ENCODE results near the gene CALHM4.

The CALHM4 gene

DNA sequence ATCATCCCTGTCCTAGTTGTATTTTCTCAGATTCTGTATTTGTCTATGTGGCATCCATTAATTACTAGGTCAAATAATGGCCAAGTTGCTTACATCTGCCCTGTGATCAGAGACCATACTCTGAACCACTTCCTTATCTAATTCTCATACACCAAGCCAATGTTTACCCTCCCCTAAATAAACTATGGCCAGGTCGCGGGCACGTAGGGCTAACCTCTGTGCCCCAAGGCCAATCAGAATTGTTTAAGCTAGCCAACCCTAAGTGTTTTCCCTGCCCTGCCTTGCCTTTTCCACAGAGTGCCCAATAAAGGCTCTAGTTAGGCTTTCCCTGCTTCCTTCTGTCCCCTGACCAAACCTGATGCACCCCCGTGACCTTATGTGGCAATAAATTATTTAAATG is 2.8 kb upstream of the CALHM4 start:
- no peak overlapping the region for H3K9ac ChIP-seq (ENCODE audit: insufficient read length)
- no peak overlapping the region for H3K4me3 ChIP-seq
- no peak overlapping the region for H3K27ac ChIP-seq
- H3K36me3 ChIP-seq (ENCODE audit: insufficient read depth, low read length): no peaks in the 10 kb centered on the region
- no peak for TF ChIP-seq POLR2AphosphoS5 (IDR thresholded peaks at IDR 0.05; ENCODE audit: borderline replicate concordance, low read depth, low read length)
- no peak for TF ChIP-seq FOXP2 (optimal IDR thresholded peaks at IDR 0.05; ENCODE audit: control extremely low read depth, extremely low read length, insufficient read depth)
- TF ChIP-seq EZH2 (IDR thresholded peaks at IDR 0.05): no peak
- no peak for DNase-seq (ENCODE audit: low read depth, low spot score)
- H3K9me3 ChIP-seq (ENCODE audit: low read depth, low read length): no peaks in the 10 kb centered on the region

- Histone ChIP-seq H3K4me3 (no peak overlapping the region), H3K9me3 (ENCODE audit: low read depth, low read length) (no peaks in the 10 kb centered on the region), H3K36me3 (ENCODE audit: insufficient read depth, low read length) (no peaks in the 10 kb centered on the region), H3K9ac (ENCODE audit: insufficient read length) (no peak overlapping the region), H3K27ac (no peak overlapping the region)
- no peak for DNase-seq (ENCODE audit: low read depth, low spot score)
- TF ChIP-seq EZH2 (IDR thresholded peaks at IDR 0.05) (no peak), FOXP2 (optimal IDR thresholded peaks at IDR 0.05; ENCODE audit: control extremely low read depth, extremely low read length, insufficient read depth) (no peak), POLR2AphosphoS5 (IDR thresholded peaks at IDR 0.05; ENCODE audit: borderline replicate concordance, low read depth, low read length) (no peak)
Observed at GRCh38 chr6:116556065-116556464, 2.5 kb downstream of the CALHM4 start.

DNA sequence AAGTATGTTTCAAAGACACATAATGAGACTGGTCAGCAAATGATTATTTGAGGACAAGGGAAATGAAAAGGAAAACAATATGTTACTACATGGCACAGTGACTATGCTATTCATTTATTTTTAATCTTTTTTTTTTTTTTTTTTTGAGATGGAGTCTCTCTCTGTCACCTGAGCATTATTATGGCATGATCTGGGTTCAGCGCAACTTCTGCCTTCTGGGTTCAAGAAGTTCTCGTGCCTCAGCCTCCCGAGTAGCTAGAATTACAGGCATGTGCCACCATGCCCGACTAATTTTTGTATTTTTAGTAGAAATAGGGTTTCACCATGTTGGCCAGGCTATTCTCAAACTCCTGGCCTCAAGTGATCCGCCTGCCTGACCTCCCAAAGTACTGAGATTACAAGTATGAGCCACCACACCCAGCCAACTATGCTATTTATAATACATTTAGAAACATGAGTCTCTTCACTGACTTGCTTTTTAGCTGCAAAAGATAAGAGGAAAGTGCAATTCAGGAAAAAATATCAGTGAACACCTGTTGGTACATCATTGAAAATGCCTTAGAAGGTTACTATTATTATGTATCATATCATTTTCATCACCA is 3.4 kb downstream of the CALHM4 start:
- Histone ChIP-seq H3K4me3 (no peak overlapping the region), H3K27ac (no peak overlapping the region), H3K9me3 (ENCODE audit: low read depth, low read length) (no peaks in the 10 kb centered on the region), H3K9ac (ENCODE audit: insufficient read length) (no peak overlapping the region), H3K36me3 (ENCODE audit: insufficient read depth, low read length) (no peaks in the 10 kb centered on the region)
- TF ChIP-seq EZH2 (IDR thresholded peaks at IDR 0.05) (no peak), FOXP2 (optimal IDR thresholded peaks at IDR 0.05; ENCODE audit: control extremely low read depth, extremely low read length, insufficient read depth) (no peak), POLR2AphosphoS5 (IDR thresholded peaks at IDR 0.05; ENCODE audit: borderline replicate concordance, low read depth, low read length) (no peak)
- no peak for DNase-seq (ENCODE audit: low read depth, low spot score)

DNA sequence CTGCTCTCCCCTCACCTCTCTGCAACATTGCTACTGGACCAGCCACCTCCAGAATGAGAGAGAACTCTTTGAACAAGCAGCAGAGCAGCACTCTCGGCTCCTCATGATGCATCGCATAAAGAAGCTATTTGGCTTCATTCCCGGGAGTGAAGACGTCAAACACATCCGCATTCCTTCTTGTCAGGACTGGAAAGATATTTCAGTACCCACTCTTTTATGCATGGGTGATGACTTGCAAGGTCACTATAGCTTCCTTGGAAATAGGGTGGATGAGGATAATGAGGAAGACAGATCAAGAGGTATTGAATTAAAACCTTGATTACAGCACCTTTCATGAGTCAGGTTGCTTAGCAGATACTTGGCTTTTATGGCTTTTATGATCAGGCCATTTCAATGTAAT is 4.3 kb downstream of the CALHM4 start:
- no peak overlapping the region for H3K4me3 ChIP-seq
- no peaks in the 10 kb centered on the region for H3K9me3 ChIP-seq (ENCODE audit: low read depth, low read length)
- H3K36me3 ChIP-seq (ENCODE audit: insufficient read depth, low read length): no peaks in the 10 kb centered on the region
- TF ChIP-seq FOXP2 (optimal IDR thresholded peaks at IDR 0.05; ENCODE audit: control extremely low read depth, extremely low read length, insufficient read depth) (no peak), EZH2 (IDR thresholded peaks at IDR 0.05) (no peak), POLR2AphosphoS5 (IDR thresholded peaks at IDR 0.05; ENCODE audit: borderline replicate concordance, low read depth, low read length) (no peak)
- H3K9ac ChIP-seq (ENCODE audit: insufficient read length): no peak overlapping the region
- no peak for DNase-seq (ENCODE audit: low read depth, low spot score)
- H3K27ac ChIP-seq: no peak overlapping the region

GRCh38 chr6:116560130-116560529 is 6.6 kb downstream of the CALHM4 start:
- no peaks in the 10 kb centered on the region for H3K36me3 ChIP-seq (ENCODE audit: insufficient read depth, low read length)
- DNase-seq (ENCODE audit: low read depth, low spot score): no peak
- no peaks in the 10 kb centered on the region for H3K9me3 ChIP-seq (ENCODE audit: low read depth, low read length)
- no peak overlapping the region for H3K27ac ChIP-seq
- no peak overlapping the region for H3K9ac ChIP-seq (ENCODE audit: insufficient read length)
- TF ChIP-seq POLR2AphosphoS5 (IDR thresholded peaks at IDR 0.05; ENCODE audit: borderline replicate concordance, low read depth, low read length) (no peak), FOXP2 (optimal IDR thresholded peaks at IDR 0.05; ENCODE audit: control extremely low read depth, extremely low read length, insufficient read depth) (no peak), EZH2 (IDR thresholded peaks at IDR 0.05) (no peak)
- H3K4me3 ChIP-seq: no peak overlapping the region

- TF ChIP-seq POLR2AphosphoS5 (IDR thresholded peaks at IDR 0.05; ENCODE audit: borderline replicate concordance, low read depth, low read length) (no peak), FOXP2 (optimal IDR thresholded peaks at IDR 0.05; ENCODE audit: control extremely low read depth, extremely low read length, insufficient read depth) (no peak), EZH2 (IDR thresholded peaks at IDR 0.05) (no peak)
- DNase-seq (ENCODE audit: low read depth, low spot score): peak; percentile 59
- Histone ChIP-seq H3K9ac (ENCODE audit: insufficient read length) (no peak overlapping the region), H3K9me3 (ENCODE audit: low read depth, low read length) (no peaks in the 10 kb centered on the region), H3K4me3 (no peak overlapping the region), H3K27ac (no peak overlapping the region), H3K36me3 (ENCODE audit: insufficient read depth, low read length) (no peaks in the 10 kb centered on the region)
Observed at GRCh38 chr6:116561377-116562018, 7.9 kb downstream of the CALHM4 start.

DNA sequence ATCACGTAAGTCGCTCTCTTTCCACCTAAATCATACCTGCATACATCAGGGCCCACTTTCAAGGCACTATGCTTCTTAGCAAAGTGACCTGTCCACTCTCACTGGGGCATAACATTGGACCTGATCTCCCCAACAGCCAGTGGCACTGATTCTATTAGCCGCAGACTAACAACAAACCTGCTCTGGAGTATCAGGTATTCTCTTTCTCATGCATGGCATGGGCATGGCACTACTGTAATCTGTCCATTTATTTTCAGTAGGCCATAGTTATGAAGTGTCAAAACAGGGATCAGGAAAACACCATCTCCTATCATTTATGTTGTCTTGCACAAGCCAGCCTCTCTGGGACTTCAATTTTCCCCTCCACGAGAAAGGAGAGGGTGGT is 8.5 kb downstream of the CALHM4 start:
- Histone ChIP-seq H3K9me3 (ENCODE audit: low read depth, low read length) (no peaks in the 10 kb centered on the region), H3K9ac (ENCODE audit: insufficient read length) (no peak overlapping the region), H3K27ac (no peak overlapping the region), H3K4me3 (no peak overlapping the region), H3K36me3 (ENCODE audit: insufficient read depth, low read length) (no peaks in the 10 kb centered on the region)
- no peak for DNase-seq (ENCODE audit: low read depth, low spot score)
- no peak for TF ChIP-seq FOXP2 (optimal IDR thresholded peaks at IDR 0.05; ENCODE audit: control extremely low read depth, extremely low read length, insufficient read depth)
- no peak for TF ChIP-seq POLR2AphosphoS5 (IDR thresholded peaks at IDR 0.05; ENCODE audit: borderline replicate concordance, low read depth, low read length)
- TF ChIP-seq EZH2 (IDR thresholded peaks at IDR 0.05): no peak

DNA sequence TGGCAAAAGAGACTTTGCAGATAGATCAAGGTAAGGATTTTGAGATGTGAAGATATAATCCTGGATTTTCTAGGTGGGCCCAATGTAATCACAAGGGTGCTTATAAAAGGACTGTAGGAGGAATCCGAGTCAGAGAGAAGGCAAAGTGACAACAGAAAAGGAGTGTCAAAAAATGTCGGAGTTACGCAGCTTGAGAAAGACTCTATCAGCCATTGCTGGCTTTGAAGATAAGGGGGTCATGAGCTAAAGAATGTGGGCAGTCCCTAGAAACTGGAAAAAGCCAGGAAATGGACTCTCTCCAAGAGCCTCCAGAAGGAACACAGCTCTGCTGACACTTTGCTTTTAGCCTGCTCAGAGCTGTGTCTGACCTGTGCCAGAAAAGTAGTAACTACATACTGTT is 9.1 kb downstream of the CALHM4 start:
- Histone ChIP-seq H3K4me3 (no peak overlapping the region), H3K36me3 (ENCODE audit: insufficient read depth, low read length) (no peaks in the 10 kb centered on the region), H3K27ac (no peak overlapping the region), H3K9ac (ENCODE audit: insufficient read length) (no peak overlapping the region), H3K9me3 (ENCODE audit: low read depth, low read length) (no peaks in the 10 kb centered on the region)
- DNase-seq (ENCODE audit: low read depth, low spot score): no peak
- TF ChIP-seq FOXP2 (optimal IDR thresholded peaks at IDR 0.05; ENCODE audit: control extremely low read depth, extremely low read length, insufficient read depth): no peak
- no peak for TF ChIP-seq POLR2AphosphoS5 (IDR thresholded peaks at IDR 0.05; ENCODE audit: borderline replicate concordance, low read depth, low read length)
- no peak for TF ChIP-seq EZH2 (IDR thresholded peaks at IDR 0.05)
